ENCODE data around the gene GPR89B.

GRCh38 chr1:147895123-147895522 lies 33.1 kb upstream of the GPR89B start:
- no peak for TF ChIP-seq GATA2 (IDR thresholded peaks at IDR 0.05; ENCODE audit: low read depth, low read length)
- no peak for TF ChIP-seq GATA3 (IDR thresholded peaks at IDR 0.05; ENCODE audit: low read depth, low read length)
